ENCODE data around the gene PHF3. TPM values are rescaled to one million over a fixed set of nuclear protein-coding genes. Genes with fewer than 3 reads are reported as not detected.

PHF3 gene
- total RNA-seq, 2 donors from 2014 or later, result 68.2 to 72.5 TPM

- no peaks in the 10 kb centered on the region for H3K27me3 Mint-ChIP-seq (ENCODE audit: insufficient read depth)
Measured at GRCh38 chr6:63671098-63671754, 35.6 kb downstream of the PHF3 start.

DNA sequence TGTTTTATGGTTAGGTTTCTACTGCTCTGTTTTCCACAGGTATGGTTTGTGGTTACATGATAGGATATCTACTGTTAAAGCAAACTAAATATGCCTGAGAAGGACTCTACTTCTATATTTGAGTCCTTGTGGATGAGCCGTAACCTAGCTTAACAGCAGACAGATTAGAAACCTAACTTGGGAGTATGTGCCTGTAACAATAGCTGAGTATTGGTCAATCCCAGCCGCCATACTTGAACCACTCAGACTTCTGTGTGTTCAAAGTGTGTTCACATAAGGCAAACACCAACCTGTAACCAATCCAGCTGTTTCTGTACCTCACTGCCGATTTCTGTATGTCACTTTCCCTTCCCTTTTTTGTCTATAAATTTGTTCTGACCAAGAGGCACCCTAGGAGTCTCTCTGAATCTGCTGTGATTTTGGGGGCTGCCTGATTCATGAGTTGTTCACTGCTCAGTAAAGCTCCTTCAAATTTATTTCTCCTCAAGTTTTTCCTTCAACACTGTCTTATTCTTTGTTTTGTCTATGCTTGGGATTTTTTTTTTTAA, 37.1 kb downstream of the PHF3 start:
- H3K4me3 Mint-ChIP-seq, result no peak overlapping the region
- Histone ChIP-seq H3K36me3 (ENCODE audit: control insufficient read depth, insufficient read depth, low read length) (peaks cover 12% of the 10 kb centered on the region), H3K27me3 (ENCODE audit: control insufficient read depth, insufficient read depth, low read length, poor library complexity, severe bottlenecking) (no peaks in the 10 kb centered on the region), H3K9ac (ENCODE audit: extremely low read depth, low read length, poor library complexity, severe bottlenecking) (no peak overlapping the region), H3K4me1 (ENCODE audit: control insufficient read depth, insufficient read depth, low read length) (peaks cover 3% of the 10 kb centered on the region), H3K9me3 (ENCODE audit: control insufficient read depth, low read length) (no peaks in the 10 kb centered on the region), H3K27ac (ENCODE audit: low read depth, low read length) (no peak overlapping the region), H3K4me3 (ENCODE audit: low read length) (no peak overlapping the region)
- peaks cover 7% of the 10 kb centered on the region for H3K4me1 Mint-ChIP-seq
- TF ChIP-seq, protein P1, sequence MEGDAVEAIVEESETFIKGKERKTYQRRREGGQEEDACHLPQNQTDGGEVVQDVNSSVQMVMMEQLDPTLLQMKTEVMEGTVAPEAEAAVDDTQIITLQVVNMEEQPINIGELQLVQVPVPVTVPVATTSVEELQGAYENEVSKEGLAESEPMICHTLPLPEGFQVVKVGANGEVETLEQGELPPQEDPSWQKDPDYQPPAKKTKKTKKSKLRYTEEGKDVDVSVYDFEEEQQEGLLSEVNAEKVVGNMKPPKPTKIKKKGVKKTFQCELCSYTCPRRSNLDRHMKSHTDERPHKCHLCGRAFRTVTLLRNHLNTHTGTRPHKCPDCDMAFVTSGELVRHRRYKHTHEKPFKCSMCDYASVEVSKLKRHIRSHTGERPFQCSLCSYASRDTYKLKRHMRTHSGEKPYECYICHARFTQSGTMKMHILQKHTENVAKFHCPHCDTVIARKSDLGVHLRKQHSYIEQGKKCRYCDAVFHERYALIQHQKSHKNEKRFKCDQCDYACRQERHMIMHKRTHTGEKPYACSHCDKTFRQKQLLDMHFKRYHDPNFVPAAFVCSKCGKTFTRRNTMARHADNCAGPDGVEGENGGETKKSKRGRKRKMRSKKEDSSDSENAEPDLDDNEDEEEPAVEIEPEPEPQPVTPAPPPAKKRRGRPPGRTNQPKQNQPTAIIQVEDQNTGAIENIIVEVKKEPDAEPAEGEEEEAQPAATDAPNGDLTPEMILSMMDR (conservative IDR thresholded peaks at IDR 0.05), result no peak
- 89 to 93% methylated on average over 2 to 3 of the region's 3 CpGs for WGBS, 2 experiments (ENCODE audit: insufficient coverage in 1 of 2, insufficient read length in 1 of 2)
- no peak overlapping the region for H3K27ac Mint-ChIP-seq
- no peaks in the 10 kb centered on the region for H3K9me3 Mint-ChIP-seq
- peaks cover 13% of the 10 kb centered on the region for H3K36me3 Mint-ChIP-seq (ENCODE audit: low read depth)
- DNase-seq, result no peak
- H3K27me3 Mint-ChIP-seq (ENCODE audit: insufficient read depth), result no peaks in the 10 kb centered on the region

More at GRCh38 chr6:63671098-63671754, 35.6 kb downstream of the PHF3 start:
- H3K4me1 ChIP-seq (ENCODE audit: control insufficient read depth, insufficient read depth, low read length), result peaks cover 3% of the 10 kb centered on the region
- H3K9me3 ChIP-seq (ENCODE audit: control insufficient read depth, low read length), result no peaks in the 10 kb centered on the region
- H3K4me3 ChIP-seq (ENCODE audit: low read length), result no peak overlapping the region
- no peaks in the 10 kb centered on the region for H3K9me3 Mint-ChIP-seq
- peaks cover 7% of the 10 kb centered on the region for H3K4me1 Mint-ChIP-seq
- peaks cover 12% of the 10 kb centered on the region for H3K36me3 ChIP-seq (ENCODE audit: control insufficient read depth, insufficient read depth, low read length)
- H3K36me3 Mint-ChIP-seq (ENCODE audit: low read depth), result peaks cover 13% of the 10 kb centered on the region
- H3K27ac Mint-ChIP-seq, result no peak overlapping the region
- TF ChIP-seq, protein P1 (conservative IDR thresholded peaks at IDR 0.05), result no peak
- H3K4me3 Mint-ChIP-seq, result no peak overlapping the region
- H3K9ac ChIP-seq (ENCODE audit: extremely low read depth, low read length, poor library complexity, severe bottlenecking), result no peak overlapping the region
- no peak overlapping the region for H3K27ac ChIP-seq (ENCODE audit: low read depth, low read length)
- H3K27me3 ChIP-seq (ENCODE audit: control insufficient read depth, insufficient read depth, low read length, poor library complexity, severe bottlenecking), result no peaks in the 10 kb centered on the region
- WGBS, 2 experiments (ENCODE audit: insufficient coverage in 1 of 2, insufficient read length in 1 of 2), result 94 to 100% methylated on average over 1 to 6 of the region's 6 CpGs
- no peak for DNase-seq

DNA sequence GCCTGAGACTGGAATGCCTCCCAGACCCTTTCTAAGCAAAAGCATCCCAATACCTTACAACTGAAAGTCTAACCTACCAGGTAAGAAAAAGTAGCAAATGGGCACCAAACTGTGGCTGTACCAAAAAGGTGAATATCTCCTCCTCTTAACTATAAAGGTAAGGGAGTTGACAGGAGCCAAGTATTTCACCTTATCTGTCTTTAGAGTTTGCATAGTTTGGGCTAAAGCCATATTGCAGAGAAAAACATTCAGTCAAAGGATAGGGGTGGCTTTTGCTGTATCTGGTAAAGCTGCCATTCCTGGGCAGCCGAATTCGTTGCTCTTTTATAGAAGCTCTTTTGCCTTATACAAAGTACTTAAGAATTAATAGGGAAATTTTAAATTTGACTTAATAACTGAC, 38.1 kb downstream of the PHF3 start:
- DNase-seq, result no peak
- H3K4me3 Mint-ChIP-seq, result no peak overlapping the region
- 95% methylated on average over 2 of the region's 2 CpGs; no CpG with 5 or more reads in 1 of the 2 experiments for WGBS, 2 experiments (ENCODE audit: insufficient coverage in 1 of 2, insufficient read length in 1 of 2)
- H3K27me3 Mint-ChIP-seq (ENCODE audit: insufficient read depth), result no peaks in the 10 kb centered on the region
- Histone ChIP-seq H3K4me3 (ENCODE audit: low read length) (no peak overlapping the region), H3K36me3 (ENCODE audit: control insufficient read depth, insufficient read depth, low read length) (peaks cover 12% of the 10 kb centered on the region), H3K27ac (ENCODE audit: low read depth, low read length) (no peak overlapping the region), H3K9ac (ENCODE audit: extremely low read depth, low read length, poor library complexity, severe bottlenecking) (no peak overlapping the region), H3K9me3 (ENCODE audit: control insufficient read depth, low read length) (no peaks in the 10 kb centered on the region), H3K27me3 (ENCODE audit: control insufficient read depth, insufficient read depth, low read length, poor library complexity, severe bottlenecking) (no peaks in the 10 kb centered on the region), H3K4me1 (ENCODE audit: control insufficient read depth, insufficient read depth, low read length) (peaks cover 3% of the 10 kb centered on the region)
- H3K36me3 Mint-ChIP-seq (ENCODE audit: low read depth), result peaks cover 13% of the 10 kb centered on the region
- H3K4me1 Mint-ChIP-seq, result peaks cover 10% of the 10 kb centered on the region
- no peak overlapping the region for H3K27ac Mint-ChIP-seq
- no peaks in the 10 kb centered on the region for H3K9me3 Mint-ChIP-seq
- TF ChIP-seq, protein P1 (conservative IDR thresholded peaks at IDR 0.05), result no peak
